B cell (primary cell): ENCODE measurements around the gene TBCD. TPM values are rescaled to one million over a fixed set of nuclear protein-coding genes. Genes with fewer than 3 reads are reported as not detected.

ENCODE experiments used
- ATAC-seq: fragments of 200-7000 bp; cut with Tn5 transposase; one replicate; pipeline ENCODE4 v1.10.0; 2021; ENCODE audit warnings: low read depth, mild to moderate bottlenecking, moderate number of reproducible peaks, moderate library complexity
- CTCF ChIA-PET: fragments of 350-600 bp; sonication (Branson Sonifier 250); formaldehyde crosslinking; loops from one replicate; lab custom pipeline; 2021; ENCODE audit warnings: antibody characterized with exemption, inconsistent platforms; lab: Charles Lee
- POLR2A ChIA-PET: fragments of 350-600 bp; sonication (Branson Sonifier 250); formaldehyde crosslinking; loops from one replicate; lab custom pipeline; 2021; ENCODE audit warnings: antibody characterized with exemption; lab: Charles Lee
- DNase-seq: peaks from one replicate; pipeline ENCODE4 v3.0.0; 2013
- H2AFZ ChIP-seq: 2 replicates; pipeline ENCODE4 v1.6.1; 2012; ENCODE audit warnings: mild to moderate bottlenecking, low read depth, low read length; ENCODE audit not compliant: insufficient read depth, poor library complexity, severe bottlenecking
- H3K27ac ChIP-seq, 2 donors: 1 replicate in 1 of 2; 2 replicates in 1 of 2; pipeline ENCODE4 v1.5.1; 2012 to 2013; ENCODE audit warnings: low read length in 2 of 2, mild to moderate bottlenecking in 2 of 2, moderate library complexity in 1 of 2
- H3K27me3 ChIP-seq, 4 experiments: fragments of 200-600 bp in 1 of 4; sonication (generic) in 1 of 4; replicated peaks in 1 of 4; 1 replicate in 2 of 4; 2 replicates in 2 of 4; pipeline versions ENCODE4 v1.6.1 to v1.7.0; 2013 to 2016; ENCODE audit warnings: low read length in 3 of 4, mild to moderate bottlenecking in 2 of 4, mixed read lengths in 1 of 4, moderate library complexity in 1 of 4; ENCODE audit not compliant: insufficient read depth in 4 of 4, control insufficient read depth in 3 of 4; ENCODE audit errors: control extremely low read depth in 1 of 4
- H3K36me3 ChIP-seq, 2 experiments: replicated peaks in 1 of 2; 1 replicate in 1 of 2; 2 replicates in 1 of 2; pipeline versions ENCODE4 v1.6.1 to v1.7.1; 2013; ENCODE audit warnings: low read length in 1 of 2; ENCODE audit not compliant: insufficient read depth in 2 of 2, control insufficient read depth in 1 of 2; ENCODE audit errors: control extremely low read depth in 1 of 2, extremely low read depth in 1 of 2
- H3K4me1 ChIP-seq, 2 donors: fragments of 200-600 bp in 1 of 2; sonication (generic) in 1 of 2; 1 replicate in 1 of 2; 2 replicates in 1 of 2; pipeline versions ENCODE4 v1.5.1 to v1.6.1; 2013 to 2017; ENCODE audit warnings: low read length in 2 of 2; ENCODE audit not compliant: control insufficient read depth in 2 of 2, insufficient read depth in 2 of 2
- H3K4me2 ChIP-seq: replicated peaks from 2 replicates; pipeline ENCODE3; 2012; ENCODE audit warnings: mild to moderate bottlenecking, low read depth, low read length; ENCODE audit not compliant: poor library complexity, severe bottlenecking
- H3K4me3 ChIP-seq, 5 experiments: fragments of 200-600 bp in 1 of 5; sonication (generic) in 1 of 5; 1 replicate in 3 of 5; 2 replicates in 2 of 5; pipeline versions ENCODE4 v1.5.1 to v1.7.0; 2011 to 2016; ENCODE audit warnings: low read length in 4 of 5, mild to moderate bottlenecking in 4 of 5, low read depth in 2 of 5, control low read depth in 1 of 5, moderate library complexity in 1 of 5; ENCODE audit not compliant: insufficient read depth in 1 of 5; ENCODE audit errors: control extremely low read depth in 1 of 5, extremely low read depth in 1 of 5
- H3K79me2 ChIP-seq: fragments of 200-600 bp; sonication (generic); one replicate; pipeline ENCODE4 v1.6.0; 2016; ENCODE audit warnings: low read length; ENCODE audit not compliant: control insufficient read depth, insufficient read depth
- H3K9ac ChIP-seq: fragments of 200-600 bp; sonication (generic); 2 replicates; pipeline ENCODE4 v1.6.1; 2017; ENCODE audit warnings: mild to moderate bottlenecking, low read length, moderate library complexity
- H3K9me3 ChIP-seq, 3 donors: one replicate each; pipeline versions ENCODE4 v1.6.1 to v1.7.1; 2013; ENCODE audit warnings: low read length in 2 of 3; ENCODE audit not compliant: control insufficient read depth in 2 of 3, insufficient read depth in 1 of 3; ENCODE audit errors: control extremely low read depth in 1 of 3
- H4K20me1 ChIP-seq: 2 replicates; pipeline ENCODE4 v1.6.0; 2012; ENCODE audit warnings: mild to moderate bottlenecking, low read length; ENCODE audit not compliant: insufficient read depth, control insufficient read depth, poor library complexity, severe bottlenecking
- H3K27ac Mint-ChIP-seq: one replicate; pipeline ENCODE4 v1.8.0; 2021; ENCODE audit warnings: mixed read lengths
- H3K27me3 Mint-ChIP-seq: one replicate; pipeline ENCODE4 v1.8.0; 2021; ENCODE audit warnings: mixed read lengths
- H3K4me1 Mint-ChIP-seq: one replicate; pipeline ENCODE4 v1.8.0; 2021; ENCODE audit warnings: mixed read lengths
- H3K4me3 Mint-ChIP-seq: one replicate; pipeline ENCODE4 v1.8.0; 2021; ENCODE audit warnings: mixed read lengths
- H3K9me3 Mint-ChIP-seq: one replicate; pipeline ENCODE4 v1.8.0; 2022; ENCODE audit warnings: mixed read lengths; ENCODE audit not compliant: insufficient read depth
- EZH2 ChIP-seq: IDR thresholded peaks from 2 replicates; pipeline ENCODE4 v1.6.1; 2012; ENCODE audit warnings: borderline replicate concordance, low read depth, mild to moderate bottlenecking, moderate library complexity, low read length; ENCODE audit not compliant: insufficient read depth, poor library complexity, severe bottlenecking
- WGBS: methylation state at CpG from one replicate; pipeline ENCODE4 v1.1.5; 2013; ENCODE audit warnings: missing lambda C conversion rate; ENCODE audit not compliant: insufficient coverage; 5-methylcytosine and 5-hydroxymethylcytosine counted together
- intact Hi-C: fragments of 100-400 bp; cut with micrococcal nuclease; formaldehyde crosslinking; loops from one replicate; pipeline ENCODE4 v1.10.0; 2022
- polyA plus RNA-seq: library from polyadenylated mRNA; depleted of rRNA; stranded (reverse); fragments of >200 nt; gene quantifications from 2 replicates; pipeline ENCODE4 v1.2.3, GENCODE V29; 2012
- total RNA-seq, 2 donors: library from RNA; stranded (reverse); fragments of 120-200 nt in 1 of 2; gene quantifications; 1 replicate in 1 of 2; 2 replicates in 1 of 2; pipeline versions ENCODE4 v1.2.3 to v1.2.4, GENCODE V29; 2013 to 2022
- TF ChIP-seq, protein P1 (sequence below): fragments of 200-600 bp; IDR thresholded peaks from one replicate; pipeline ENCODE4 v1.8.0; 2022; ENCODE audit warnings: antibody characterized with exemption, mild to moderate bottlenecking

TBCD gene
- total and polyA plus RNA-seq, 2 donors (not counting 1 experiment from before 2014, with no cell fraction given): 60.8 to 101 TPM

DNA sequence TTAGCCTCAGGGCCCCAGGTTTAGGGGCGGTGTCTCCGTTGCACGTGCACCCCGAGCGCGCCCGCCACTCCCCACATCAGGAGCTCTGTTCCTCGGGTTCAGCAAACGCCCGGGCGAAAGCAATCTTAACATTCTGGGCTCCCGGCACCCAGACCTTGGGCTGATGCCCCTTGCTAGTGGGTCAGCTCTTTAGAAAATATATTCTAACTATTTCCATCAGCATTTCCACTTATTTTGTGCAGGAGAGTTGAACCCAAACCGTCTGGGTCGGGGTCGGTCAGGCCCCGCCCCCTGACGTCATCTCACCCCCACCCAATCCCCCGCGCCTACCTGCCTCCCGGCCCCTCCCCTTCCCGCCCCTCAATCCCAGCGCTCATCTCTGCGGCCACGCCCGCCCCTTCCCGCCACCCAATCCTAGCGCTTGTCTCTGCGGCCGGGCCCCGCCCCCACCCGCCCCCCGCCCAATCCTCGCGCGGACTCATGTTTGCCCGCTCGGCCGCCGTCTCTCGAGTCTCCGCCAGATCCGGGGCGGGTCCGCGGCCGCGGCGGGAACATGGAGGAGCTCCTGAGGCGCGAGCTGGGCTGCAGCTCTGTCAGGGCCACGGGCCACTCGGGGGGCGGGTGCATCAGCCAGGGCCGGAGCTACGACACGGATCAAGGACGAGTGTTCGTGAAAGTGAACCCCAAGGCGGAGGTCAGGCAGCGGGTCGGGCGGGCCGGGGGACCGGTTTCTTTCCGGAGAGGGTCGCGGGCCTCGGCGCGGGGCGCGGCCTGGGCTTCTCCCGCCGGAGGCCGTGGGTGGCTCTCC lies 35.5 kb upstream of the TBCD start, which contains the start of gene FN3KRP:
Gene FN3KRP (plus strand): TSS at position 504 of the 808 bp plus-strand sequence. CDS start 50 bp downstream, at position 554.
- ATAC-seq (peak; percentile 96), DNase-seq (peak; percentile 97)
- peaks cover 16 to 21% of the 10 kb centered on the region in 2 donors for H3K4me1 ChIP-seq
- no peaks in the 10 kb centered on the region for H3K27me3 ChIP-seq
- peaks cover 14% of the 10 kb centered on the region for H3K79me2 ChIP-seq
- peak within 1 kb of the TSS; percentile 92 for H3K4me2 ChIP-seq
- H2AFZ ChIP-seq: peak within 1 kb of the TSS; percentile 93
- Mint-ChIP-seq H3K27ac (peak within 1 kb of the TSS; percentile 90), H3K4me3 (peak within 1 kb of the TSS; percentile 96), H3K27me3 (no peaks in the 10 kb centered on the region), H3K9me3 (no peaks in the 10 kb centered on the region), H3K4me1 (peaks cover 22% of the 10 kb centered on the region)
- ChIA-PET CTCF (interaction anchor here (0.6 to 1.8 kb wide), 2 partner anchors 48 to 686 kb away, joined by 3 to 4 read pairs; no protein-coding TSS in a partner anchor), POLR2A (interaction anchor here (0.6 to 2.0 kb wide), 5 partner anchors 9 to 602 kb away, joined by 3 to 13 read pairs (median 5); partner anchors contain the start of gene RAB40B)
- WGBS: under 1% methylated on average over 61 of the region's 75 CpGs
- no peaks in the 10 kb centered on the region for H3K9me3 ChIP-seq
- peak within 1 kb of the TSS; percentile 80 for H3K9ac ChIP-seq
- intact Hi-C loops: loop anchor here (1.0 kb wide), 4 partner anchors 18 to 258 kb away; partner anchors contain the start of genes NARF, RAB40B and WDR45B
- H4K20me1 ChIP-seq: peaks cover 17% of the 10 kb centered on the region
- peaks cover 0 to 10% of the 10 kb centered on the region in 2 experiments for H3K36me3 ChIP-seq
- peak within 1 kb of the TSS in 1 of 2 donors; percentile 62 for H3K27ac ChIP-seq
- TF ChIP-seq, protein P1, sequence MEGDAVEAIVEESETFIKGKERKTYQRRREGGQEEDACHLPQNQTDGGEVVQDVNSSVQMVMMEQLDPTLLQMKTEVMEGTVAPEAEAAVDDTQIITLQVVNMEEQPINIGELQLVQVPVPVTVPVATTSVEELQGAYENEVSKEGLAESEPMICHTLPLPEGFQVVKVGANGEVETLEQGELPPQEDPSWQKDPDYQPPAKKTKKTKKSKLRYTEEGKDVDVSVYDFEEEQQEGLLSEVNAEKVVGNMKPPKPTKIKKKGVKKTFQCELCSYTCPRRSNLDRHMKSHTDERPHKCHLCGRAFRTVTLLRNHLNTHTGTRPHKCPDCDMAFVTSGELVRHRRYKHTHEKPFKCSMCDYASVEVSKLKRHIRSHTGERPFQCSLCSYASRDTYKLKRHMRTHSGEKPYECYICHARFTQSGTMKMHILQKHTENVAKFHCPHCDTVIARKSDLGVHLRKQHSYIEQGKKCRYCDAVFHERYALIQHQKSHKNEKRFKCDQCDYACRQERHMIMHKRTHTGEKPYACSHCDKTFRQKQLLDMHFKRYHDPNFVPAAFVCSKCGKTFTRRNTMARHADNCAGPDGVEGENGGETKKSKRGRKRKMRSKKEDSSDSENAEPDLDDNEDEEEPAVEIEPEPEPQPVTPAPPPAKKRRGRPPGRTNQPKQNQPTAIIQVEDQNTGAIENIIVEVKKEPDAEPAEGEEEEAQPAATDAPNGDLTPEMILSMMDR: no peak
- no peak for TF ChIP-seq EZH2
- peak within 1 kb of the TSS; percentile 39 to 81 (median 70) for H3K4me3 ChIP-seq
